NCI-H2227 (cell line): ENCODE data around the gene HMGB4.

Source experiments
- DNase-seq: peaks from one replicate; lab custom pipeline; 2025; ENCODE audit not compliant: unreplicated experiment; lab: John Stamatoyannopoulos, UW

The HMGB4 gene, protein sequence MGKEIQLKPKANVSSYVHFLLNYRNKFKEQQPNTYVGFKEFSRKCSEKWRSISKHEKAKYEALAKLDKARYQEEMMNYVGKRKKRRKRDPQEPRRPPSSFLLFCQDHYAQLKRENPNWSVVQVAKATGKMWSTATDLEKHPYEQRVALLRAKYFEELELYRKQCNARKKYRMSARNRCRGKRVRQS

DNA sequence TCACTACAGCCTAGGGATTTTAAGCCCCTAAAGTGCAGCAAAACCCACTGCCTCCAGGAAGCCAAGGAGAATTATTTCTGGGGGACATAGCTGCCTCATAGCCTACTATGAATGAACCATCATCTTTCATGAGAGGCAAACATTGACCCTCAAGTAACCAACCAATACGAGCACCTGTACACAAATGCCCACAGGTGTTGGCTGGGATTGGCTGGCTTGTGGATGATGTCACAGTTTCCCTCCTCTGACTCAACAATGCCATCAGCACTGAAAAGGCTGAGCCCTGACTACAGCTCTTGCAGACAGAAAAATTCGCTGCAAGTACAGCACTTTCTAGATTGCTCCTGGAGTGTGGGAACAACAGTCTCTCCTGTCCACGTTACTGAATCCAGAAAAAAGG, at the start of gene HMGB4:
Gene HMGB4, plus strand, starts transcription at position 301 of the 400 bp plus-strand sequence. CDS start 113 bp downstream, outside the sequence.
- DNase-seq, result no peak

DNA sequence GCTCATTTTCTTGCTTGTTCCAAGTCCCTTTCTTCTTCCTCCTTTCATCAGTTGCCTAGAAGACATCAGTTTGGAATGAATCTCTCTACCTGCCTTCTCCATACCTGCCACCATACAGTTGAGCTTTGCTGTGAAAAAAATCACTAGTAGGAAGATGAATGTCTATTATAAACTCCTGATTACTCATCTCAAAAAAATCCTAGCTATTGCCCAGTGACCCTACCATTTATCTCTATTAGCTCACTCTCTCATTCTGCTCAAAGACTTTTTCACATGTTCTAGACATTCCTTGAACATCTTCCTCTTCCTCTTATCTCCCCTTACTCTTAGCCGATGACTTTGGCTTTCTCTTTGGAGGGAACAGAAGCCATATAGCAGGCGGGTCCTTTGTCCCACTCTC, 49.7 kb upstream of the HMGB4 start:
- DNase-seq, result no peak

DNA sequence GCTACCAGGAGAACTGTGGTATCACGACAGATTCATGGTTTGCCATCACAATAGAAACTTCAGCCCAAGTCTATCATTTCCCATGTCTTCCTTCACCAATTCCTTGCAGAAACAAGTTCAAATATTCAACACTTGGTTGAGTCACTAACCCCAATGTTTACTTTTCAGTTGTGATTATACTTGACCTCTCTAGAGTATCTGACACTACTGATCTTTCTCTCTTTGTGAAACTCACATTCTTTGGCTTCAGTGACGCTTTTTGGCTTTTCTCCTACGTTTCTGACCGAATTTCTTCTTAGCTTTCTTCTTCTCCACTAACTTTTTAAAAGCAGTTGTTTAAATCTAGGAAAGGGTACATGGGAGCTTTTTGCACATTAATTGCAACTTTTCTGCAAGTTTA, 48.8 kb upstream of the HMGB4 start:
- no peak for DNase-seq

DNA sequence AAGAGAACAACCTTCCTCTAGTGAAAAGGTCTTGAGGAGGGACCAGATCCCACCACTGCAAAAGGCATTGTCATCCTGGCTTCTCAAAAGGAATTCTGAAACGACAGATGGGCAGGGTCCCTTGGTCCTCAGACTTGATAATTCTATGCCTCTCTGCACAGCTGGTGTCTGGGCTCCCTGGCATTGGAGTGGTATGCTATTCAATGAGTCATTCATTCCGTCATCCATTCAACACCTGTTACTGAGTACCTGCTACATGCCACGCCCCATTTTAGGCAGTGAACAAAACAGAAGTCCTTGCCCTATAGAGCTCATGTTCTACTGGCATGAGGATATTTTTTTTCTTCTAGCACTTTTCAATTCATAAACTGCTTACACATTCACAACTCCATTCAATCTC, 45.8 kb upstream of the HMGB4 start:
- DNase-seq, result no peak

- no peak for DNase-seq
Measured at GRCh38 chr1:33819290-33819912, 44.5 kb upstream of the HMGB4 start.

DNA sequence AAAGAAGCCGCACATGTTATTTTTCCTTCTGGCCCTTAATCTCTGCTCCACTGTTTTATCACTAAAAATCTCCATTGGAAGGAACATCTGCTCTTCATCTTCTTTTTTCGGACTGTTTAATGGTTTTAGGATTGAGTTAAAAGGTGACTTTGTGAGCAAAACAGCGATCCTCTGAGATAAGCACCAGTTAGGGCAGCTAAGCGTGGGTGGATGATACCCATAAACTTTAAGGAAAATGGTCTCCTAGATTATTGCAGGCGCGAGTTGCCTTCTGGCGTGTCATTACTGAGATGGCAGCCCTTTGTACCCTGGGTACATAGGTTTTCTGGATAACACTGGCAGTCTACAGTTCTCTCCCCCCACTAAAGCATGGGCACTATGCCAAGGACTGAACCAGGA, 44.0 kb upstream of the HMGB4 start:
- no peak for DNase-seq

DNA sequence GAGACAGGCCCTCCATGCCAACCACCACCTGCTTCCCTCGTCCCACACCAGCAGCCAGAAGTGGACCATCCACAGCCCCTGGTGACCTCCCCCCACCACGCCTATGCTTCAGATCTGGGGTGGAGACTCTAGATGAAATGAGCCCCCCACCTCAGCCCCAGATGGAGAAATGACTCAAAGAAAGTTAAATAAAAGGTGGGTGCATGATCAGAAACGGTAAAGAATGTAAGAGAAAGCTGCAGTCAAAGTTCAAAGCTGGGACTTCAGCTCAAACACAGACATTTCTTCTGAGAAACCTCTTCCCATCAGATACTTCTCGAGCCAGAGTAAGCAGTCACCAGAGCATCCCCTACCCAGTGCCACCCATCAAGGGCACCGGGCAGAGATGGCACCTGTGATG, 43.1 kb upstream of the HMGB4 start:
- no peak for DNase-seq

GRCh38 chr1:33821291-33821690, 42.6 kb upstream of the HMGB4 start:
- DNase-seq, result no peak

- DNase-seq, result no peak
Measured at GRCh38 chr1:33822396-33822795, 41.5 kb upstream of the HMGB4 start.

DNA sequence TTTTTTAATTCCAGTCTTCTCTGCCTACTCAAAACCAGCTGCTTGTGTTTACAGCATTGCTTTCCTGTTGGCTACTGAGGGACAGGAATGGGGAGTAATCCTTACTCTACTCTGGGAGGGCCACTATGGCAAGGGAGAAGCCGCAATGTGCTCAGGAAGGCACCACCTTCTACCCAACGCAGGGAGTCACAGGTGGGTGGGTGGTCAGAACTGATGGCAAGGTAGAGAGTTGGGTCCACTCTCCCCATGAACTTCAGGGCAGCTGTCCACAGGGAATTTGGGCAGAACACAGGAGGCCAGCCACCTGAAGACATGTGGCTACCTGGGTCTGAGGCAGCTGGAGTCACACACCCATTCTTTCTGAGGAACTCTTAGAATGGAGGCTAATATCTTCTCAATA, 40.5 kb upstream of the HMGB4 start:
- DNase-seq, result no peak

- DNase-seq, result no peak
Measured at GRCh38 chr1:33823830-33824229, 40.0 kb upstream of the HMGB4 start.

DNA sequence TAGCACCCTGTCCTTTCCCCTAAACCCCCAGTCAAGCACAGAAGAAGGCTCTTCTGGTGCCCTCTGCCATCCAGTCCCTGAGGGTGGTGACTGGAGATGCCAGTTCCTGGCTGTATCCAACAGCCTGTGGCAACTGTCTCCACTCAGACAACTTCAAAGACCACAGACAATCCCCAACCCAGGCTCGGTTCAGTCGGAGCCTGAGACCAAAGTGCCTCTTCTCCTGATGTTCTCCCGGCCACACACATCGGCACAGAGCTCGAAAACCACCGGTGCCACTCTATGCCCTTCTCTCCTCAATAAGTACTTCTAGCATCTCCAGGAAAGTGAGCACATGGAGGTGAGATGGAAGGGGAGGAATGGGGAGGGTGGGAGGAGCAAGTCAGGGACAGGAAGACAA, 39.6 kb upstream of the HMGB4 start:
- no peak for DNase-seq

- DNase-seq, result no peak
Measured at GRCh38 chr1:33824971-33825370, 38.9 kb upstream of the HMGB4 start.

DNA sequence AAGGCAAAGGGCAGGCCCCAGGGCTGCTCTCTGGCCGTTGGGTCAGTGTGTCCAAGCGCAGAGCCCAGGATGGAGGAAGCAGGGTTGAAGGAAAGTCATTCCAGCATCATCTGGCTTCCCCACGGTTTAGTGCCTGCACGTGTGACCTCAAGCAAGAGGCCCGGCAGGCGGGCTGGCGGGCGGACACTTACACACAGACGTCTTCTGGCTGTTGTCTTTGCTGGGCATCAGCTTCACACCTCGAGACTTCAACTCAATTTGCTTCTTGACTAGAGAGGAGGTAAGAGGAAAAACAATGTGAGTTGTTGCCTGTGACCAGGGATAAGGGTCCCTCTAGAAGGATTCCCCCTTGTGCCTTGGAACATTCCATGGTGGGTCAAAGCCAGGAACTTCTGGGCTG, 38.4 kb upstream of the HMGB4 start:
- no peak for DNase-seq

DNA sequence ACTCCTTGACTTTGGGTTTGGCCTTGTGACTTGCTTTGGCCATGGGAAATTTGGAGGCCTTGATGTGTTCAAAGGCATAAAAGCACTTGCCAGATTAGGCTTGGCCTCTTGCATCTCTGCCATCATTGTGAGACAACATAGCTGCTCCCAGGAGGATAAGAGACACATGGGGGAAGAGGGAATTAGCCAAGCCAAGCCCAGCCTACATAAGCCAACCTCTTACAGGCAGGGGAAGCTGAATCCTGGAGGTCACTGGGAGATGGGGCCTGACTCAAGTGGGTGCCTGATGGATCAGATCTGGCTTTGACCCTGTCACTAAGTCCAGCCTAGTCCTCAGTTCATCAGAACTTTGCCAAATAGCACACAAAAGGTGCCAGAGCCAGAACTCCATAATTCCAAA, 37.6 kb upstream of the HMGB4 start:
- no peak for DNase-seq

DNA sequence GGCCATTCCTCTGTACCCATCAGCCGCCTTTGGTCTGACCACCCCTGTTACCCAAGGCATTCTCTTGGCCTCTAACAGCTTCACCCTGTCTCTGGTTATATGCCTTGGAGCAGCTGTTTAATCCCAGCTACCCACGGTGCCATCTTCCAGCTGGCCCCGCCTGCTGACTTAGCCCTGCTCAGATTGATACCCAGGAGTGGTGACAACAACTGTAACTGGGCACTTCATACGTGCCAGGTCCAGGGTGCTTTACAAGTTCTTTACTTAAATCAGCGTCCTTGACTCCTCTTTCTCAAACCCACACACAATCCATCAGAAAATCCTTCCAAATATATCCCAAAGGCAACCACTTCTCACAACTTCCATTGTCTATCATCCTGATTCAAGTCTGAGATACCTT, 37.2 kb upstream of the HMGB4 start:
- no peak for DNase-seq

- no peak for DNase-seq
Measured at GRCh38 chr1:33828059-33828458, 35.8 kb upstream of the HMGB4 start.

DNA sequence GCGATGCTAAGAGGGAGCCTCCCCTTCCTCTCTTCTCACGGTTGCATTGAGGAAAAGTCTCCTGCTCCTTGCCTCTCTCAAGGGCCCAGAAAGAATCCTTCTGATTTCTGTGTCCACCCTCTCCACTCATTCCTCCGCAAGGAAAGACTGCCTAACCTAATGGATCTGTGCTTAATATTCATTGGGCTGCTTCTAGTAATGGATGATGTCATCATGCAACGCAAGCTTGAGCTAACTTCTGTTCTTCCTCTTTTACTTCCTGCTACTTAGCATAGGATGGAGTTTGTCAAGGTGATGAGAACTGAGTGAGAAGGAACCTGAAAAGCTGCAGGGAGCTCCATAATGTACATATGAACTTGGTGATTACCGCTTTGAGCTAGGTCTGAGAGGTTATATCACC, 35.2 kb upstream of the HMGB4 start:
- no peak for DNase-seq

DNA sequence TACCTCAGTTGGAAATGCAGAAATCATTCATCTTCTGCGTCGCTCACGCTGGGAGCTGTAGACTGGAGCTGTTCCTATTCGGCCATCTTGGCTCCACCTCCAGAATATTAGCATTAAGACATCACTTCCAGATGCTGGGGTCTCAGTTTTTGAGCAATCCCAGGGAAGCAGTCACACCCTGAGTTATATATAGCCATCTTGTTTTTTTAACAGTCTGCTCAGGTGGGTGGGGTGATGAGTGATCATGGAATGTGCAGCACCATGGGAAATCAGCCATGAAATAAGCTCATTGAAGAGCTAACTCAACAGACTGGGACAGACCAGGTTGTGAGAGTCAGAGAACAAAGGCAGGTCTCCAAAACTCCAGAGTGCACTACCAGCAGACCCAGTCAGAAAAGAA, 27.0 kb upstream of the HMGB4 start:
- no peak for DNase-seq

- no peak for DNase-seq
Measured at GRCh38 chr1:33837635-33838034, 26.2 kb upstream of the HMGB4 start.

DNA sequence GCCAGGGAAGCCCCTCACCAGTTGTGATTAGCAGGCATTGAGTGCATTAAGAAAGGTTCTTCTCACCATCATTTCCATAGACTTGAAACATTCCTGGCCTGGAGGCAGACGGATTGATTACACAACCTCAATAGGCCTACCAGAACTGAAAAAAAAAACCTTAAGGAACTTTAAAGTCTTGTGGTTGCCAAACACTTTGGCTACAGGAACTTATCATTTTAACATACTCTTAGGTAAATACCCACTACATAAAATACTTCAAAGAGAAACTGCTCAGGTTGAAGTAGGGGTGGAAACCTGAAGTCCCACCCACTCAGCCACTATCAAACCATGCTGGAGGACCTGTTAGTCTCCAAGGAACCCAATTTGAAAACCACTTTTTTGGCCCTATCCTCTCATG, 22.4 kb upstream of the HMGB4 start:
- no peak for DNase-seq

GRCh38 chr1:33842348-33842747, 21.5 kb upstream of the HMGB4 start:
- no peak for DNase-seq

DNA sequence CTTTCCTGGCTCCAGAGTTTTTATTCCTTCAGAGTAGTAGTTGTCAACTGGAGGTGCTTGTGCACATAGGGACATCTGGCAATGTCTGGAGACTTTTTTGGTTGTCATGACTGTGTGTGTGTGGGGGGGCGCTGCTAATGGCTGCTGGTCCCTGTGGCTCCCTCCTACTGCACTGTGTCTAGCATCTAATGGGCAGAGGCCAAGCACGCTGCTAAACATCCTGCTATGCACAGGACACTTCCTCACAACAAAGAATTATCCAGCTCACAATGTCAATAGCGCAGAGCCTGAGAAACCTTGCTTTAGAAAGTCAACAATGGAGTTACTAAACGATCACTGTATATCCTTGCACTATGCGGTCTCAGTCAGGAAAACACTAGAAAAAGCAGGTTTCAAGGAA, 19.7 kb upstream of the HMGB4 start:
- no peak for DNase-seq
